B cell (primary cell): ENCODE results near the gene MRPL20.

Experiments
- CTCF ChIP-seq: fragments of 200-600 bp; IDR thresholded peaks from one replicate; pipeline ENCODE4 v1.8.0; 2022; ENCODE audit warnings: antibody characterized with exemption, mild to moderate bottlenecking
- EZH2 ChIP-seq: IDR thresholded peaks from 2 replicates; pipeline ENCODE4 v1.6.1; 2012; ENCODE audit warnings: borderline replicate concordance, low read depth, mild to moderate bottlenecking, moderate library complexity, low read length; ENCODE audit not compliant: insufficient read depth, poor library complexity, severe bottlenecking

- TF ChIP-seq CTCF (no peak), EZH2 (no peak)
Observed at GRCh38 chr1:1419813-1420653, 12.9 kb upstream of the MRPL20 start.
